Glutamatergic neuron (in vitro differentiated cells): ENCODE data around the gene PHACTR3. TPM values are rescaled to one million over a fixed set of nuclear protein-coding genes. Genes with fewer than 3 reads are reported as not detected.

Experiments used
- DNase-seq: peaks from one replicate; pipeline ENCODE4 v3.0.0; 2022
- H3K27ac Mint-ChIP-seq: one replicate; pipeline ENCODE4 v1.8.0; 2020; ENCODE audit warnings: mild to moderate bottlenecking, mixed read lengths, inconsistent platforms; ENCODE audit not compliant: unreplicated experiment
- H3K27me3 Mint-ChIP-seq: one replicate; pipeline ENCODE4 v1.8.0; 2020; ENCODE audit warnings: mild to moderate bottlenecking, moderate library complexity, mixed read lengths, inconsistent platforms; ENCODE audit not compliant: unreplicated experiment
- H3K36me3 Mint-ChIP-seq: one replicate; pipeline ENCODE4 v1.8.0; 2020; ENCODE audit warnings: mild to moderate bottlenecking, mixed read lengths, inconsistent platforms; ENCODE audit not compliant: unreplicated experiment
- H3K4me1 Mint-ChIP-seq: one replicate; pipeline ENCODE4 v1.8.0; 2020; ENCODE audit warnings: mild to moderate bottlenecking, low read depth, mixed read lengths, inconsistent platforms; ENCODE audit not compliant: unreplicated experiment
- H3K4me3 Mint-ChIP-seq: one replicate; pipeline ENCODE4 v1.8.0; 2020; ENCODE audit warnings: mild to moderate bottlenecking, mixed read lengths, inconsistent platforms; ENCODE audit not compliant: unreplicated experiment
- H3K9me3 Mint-ChIP-seq: one replicate; pipeline ENCODE4 v1.8.0; 2020; ENCODE audit warnings: mild to moderate bottlenecking, moderate library complexity, mixed read lengths, inconsistent platforms; ENCODE audit not compliant: unreplicated experiment
- total RNA-seq: library from RNA; stranded (reverse); fragmentation: NEBNext Ultra II Directional; extraction: Animal tissue kit (Norgen Biotek cat#: 25700); gene quantifications from one replicate; pipeline ENCODE4 v1.2.1, GENCODE V29; 2021; ENCODE audit not compliant: unreplicated experiment
- TF ChIP-seq, protein P1 (sequence below): fragments of 200-600 bp; sonication (generic); IDR thresholded peaks from one replicate; pipeline ENCODE4 v1.5.0; 2021; ENCODE audit not compliant: partially characterized antibody, unreplicated experiment

PHACTR3 gene
- total RNA-seq, 1 donor from 2014 or later = 37.0 TPM

DNA sequence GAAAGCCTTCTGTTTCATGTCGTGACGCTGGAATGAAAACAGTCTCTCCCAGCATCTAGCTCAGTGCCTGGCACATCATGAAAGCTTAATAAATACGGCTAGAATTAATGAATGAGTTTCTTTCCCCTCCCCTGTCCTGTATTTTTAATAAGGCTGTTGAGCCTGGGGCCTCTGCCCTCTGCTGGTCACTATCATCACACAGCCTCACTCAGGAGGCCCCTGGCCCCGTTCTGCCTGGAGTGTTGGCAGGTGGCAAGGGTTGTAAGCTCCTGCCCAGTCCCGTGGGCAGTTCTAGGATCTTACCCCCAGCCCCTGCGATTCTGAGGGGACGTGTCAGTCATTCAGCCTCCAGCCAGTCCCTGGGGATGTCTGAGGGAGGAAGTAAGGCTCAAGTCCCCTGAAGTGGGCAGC, 41.4 kb downstream of the PHACTR3 start:
- H3K27ac Mint-ChIP-seq = no peak overlapping the region
- DNase-seq = no peak
- H3K27me3 Mint-ChIP-seq = peaks cover 8% of the 10 kb centered on the region
- H3K9me3 Mint-ChIP-seq = peaks cover 10% of the 10 kb centered on the region
- no peak overlapping the region for H3K4me3 Mint-ChIP-seq
- no peaks in the 10 kb centered on the region for H3K4me1 Mint-ChIP-seq
- TF ChIP-seq, protein P1, sequence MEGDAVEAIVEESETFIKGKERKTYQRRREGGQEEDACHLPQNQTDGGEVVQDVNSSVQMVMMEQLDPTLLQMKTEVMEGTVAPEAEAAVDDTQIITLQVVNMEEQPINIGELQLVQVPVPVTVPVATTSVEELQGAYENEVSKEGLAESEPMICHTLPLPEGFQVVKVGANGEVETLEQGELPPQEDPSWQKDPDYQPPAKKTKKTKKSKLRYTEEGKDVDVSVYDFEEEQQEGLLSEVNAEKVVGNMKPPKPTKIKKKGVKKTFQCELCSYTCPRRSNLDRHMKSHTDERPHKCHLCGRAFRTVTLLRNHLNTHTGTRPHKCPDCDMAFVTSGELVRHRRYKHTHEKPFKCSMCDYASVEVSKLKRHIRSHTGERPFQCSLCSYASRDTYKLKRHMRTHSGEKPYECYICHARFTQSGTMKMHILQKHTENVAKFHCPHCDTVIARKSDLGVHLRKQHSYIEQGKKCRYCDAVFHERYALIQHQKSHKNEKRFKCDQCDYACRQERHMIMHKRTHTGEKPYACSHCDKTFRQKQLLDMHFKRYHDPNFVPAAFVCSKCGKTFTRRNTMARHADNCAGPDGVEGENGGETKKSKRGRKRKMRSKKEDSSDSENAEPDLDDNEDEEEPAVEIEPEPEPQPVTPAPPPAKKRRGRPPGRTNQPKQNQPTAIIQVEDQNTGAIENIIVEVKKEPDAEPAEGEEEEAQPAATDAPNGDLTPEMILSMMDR = peak; percentile 10
- H3K36me3 Mint-ChIP-seq = peaks cover 21% of the 10 kb centered on the region

DNA sequence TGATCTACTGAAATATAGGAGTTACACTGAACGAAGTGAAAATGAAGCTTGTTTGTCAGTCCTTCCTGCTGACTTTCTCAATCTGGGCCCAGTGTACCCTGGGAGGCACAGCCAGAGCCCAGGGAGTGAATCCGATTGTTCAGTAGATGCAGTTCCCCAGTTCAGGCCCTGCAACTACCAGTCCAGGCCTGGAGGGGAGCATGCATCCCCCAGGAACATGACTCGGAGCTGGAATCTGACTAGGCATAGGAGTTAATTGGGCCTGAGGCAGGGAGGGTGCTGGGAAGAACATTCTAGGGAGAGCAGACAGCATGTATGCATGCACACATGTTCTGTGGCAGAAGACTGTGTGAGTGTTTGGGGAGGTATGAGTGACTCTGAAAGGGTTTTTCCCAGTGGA, 42.1 kb downstream of the PHACTR3 start:
- H3K27me3 Mint-ChIP-seq = peaks cover 8% of the 10 kb centered on the region
- H3K36me3 Mint-ChIP-seq = peaks cover 21% of the 10 kb centered on the region
- H3K9me3 Mint-ChIP-seq = peaks cover 10% of the 10 kb centered on the region
- no peak overlapping the region for H3K27ac Mint-ChIP-seq
- H3K4me3 Mint-ChIP-seq = no peak overlapping the region
- H3K4me1 Mint-ChIP-seq = no peaks in the 10 kb centered on the region
- DNase-seq = no peak
- TF ChIP-seq, protein P1 = no peak

DNA sequence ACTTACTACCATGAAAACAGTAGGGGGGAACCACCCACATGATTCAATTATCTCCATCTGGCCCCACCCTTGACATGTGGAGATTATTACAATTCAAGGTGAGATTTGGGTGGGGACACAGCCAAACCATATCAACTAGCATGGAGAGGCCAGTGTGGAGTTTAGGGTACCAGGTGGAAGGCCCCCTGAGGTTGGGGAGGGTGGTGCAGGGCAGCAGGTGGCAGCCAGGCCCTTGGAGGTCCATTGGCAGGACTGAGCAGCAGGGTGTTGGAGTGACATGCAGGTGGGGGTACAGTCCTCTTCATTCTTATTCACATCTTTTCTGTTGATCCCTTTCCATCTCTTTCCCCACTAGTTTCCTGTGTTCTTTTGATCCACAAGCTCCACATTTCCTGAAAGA, 42.9 kb downstream of the PHACTR3 start:
- peaks cover 10% of the 10 kb centered on the region for H3K9me3 Mint-ChIP-seq
- TF ChIP-seq, protein P1 = no peak
- DNase-seq = no peak
- H3K27ac Mint-ChIP-seq = no peak overlapping the region
- peaks cover 21% of the 10 kb centered on the region for H3K36me3 Mint-ChIP-seq
- peaks cover 7% of the 10 kb centered on the region for H3K27me3 Mint-ChIP-seq
- no peak overlapping the region for H3K4me3 Mint-ChIP-seq
- H3K4me1 Mint-ChIP-seq = no peaks in the 10 kb centered on the region

DNA sequence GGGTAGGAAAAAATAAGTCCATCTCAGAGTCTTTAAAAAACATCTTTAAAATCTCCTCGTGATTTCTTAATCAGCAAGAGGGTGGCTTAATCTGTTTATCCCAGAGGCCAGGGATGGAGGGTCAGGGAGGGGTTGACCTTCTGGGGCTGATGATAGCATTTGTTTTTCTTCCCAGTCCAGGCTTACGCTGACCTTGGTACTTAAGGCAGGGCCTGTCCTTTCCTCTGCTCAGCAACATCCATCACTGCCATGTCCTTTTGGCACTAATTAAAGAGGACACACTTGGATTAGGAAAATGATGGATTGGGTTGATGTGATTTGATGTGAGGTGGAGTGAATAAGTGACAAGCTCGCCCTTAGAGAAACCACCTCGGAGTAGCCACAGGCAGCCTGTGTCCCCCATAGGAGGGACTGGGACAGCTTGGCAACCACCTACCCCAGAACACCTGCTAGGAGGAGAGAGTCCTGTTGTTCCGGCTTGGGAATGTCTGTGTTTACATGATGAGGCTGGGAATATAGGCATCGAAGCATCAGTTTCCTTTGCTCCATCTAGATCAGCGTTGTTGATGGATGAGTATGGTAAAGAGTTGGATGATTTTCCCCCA, 44.2 kb downstream of the PHACTR3 start:
- Mint-ChIP-seq H3K27me3 (peaks cover 7% of the 10 kb centered on the region), H3K36me3 (peaks cover 18% of the 10 kb centered on the region), H3K9me3 (peaks cover 10% of the 10 kb centered on the region), H3K4me3 (no peak overlapping the region), H3K27ac (no peak overlapping the region), H3K4me1 (no peaks in the 10 kb centered on the region)
- no peak for DNase-seq
- TF ChIP-seq, protein P1 = no peak

DNA sequence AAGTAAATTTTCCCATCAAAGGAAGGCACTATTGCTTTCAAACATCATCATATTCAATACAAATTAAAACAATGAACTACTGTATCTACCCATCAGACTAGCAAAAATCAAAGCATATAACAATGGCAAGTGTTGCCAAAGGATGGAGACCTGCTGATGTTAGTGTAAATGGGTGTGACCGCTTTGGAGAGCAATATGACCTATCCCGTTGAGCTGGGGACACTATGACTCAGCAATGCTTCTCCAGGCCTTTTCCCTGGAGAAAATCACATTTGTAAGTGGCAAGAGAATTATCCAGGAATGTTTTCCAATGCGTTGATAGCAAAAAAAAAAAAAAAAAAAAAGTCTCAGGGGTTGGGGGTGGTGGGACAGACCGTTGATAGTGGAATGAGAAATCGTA, 46.1 kb downstream of the PHACTR3 start:
- peaks cover 4% of the 10 kb centered on the region for H3K27me3 Mint-ChIP-seq
- H3K4me3 Mint-ChIP-seq = no peak overlapping the region
- H3K9me3 Mint-ChIP-seq = peaks cover 9% of the 10 kb centered on the region

More for the DNA sequence above, 46.1 kb downstream of the PHACTR3 start:
- Mint-ChIP-seq H3K27ac (no peak overlapping the region), H3K36me3 (peaks cover 16% of the 10 kb centered on the region), H3K4me1 (no peaks in the 10 kb centered on the region)
- TF ChIP-seq, protein P1 = no peak
- DNase-seq = no peak
